Measurements from ENCODE around the gene SUMO4. TPM values are rescaled to one million over a fixed set of nuclear protein-coding genes. Genes with fewer than 3 reads are reported as not detected.

SUMO4 gene
- total and polyA plus RNA-seq, 2 donors (not counting 1 experiment from before 2014, with no cell fraction given) = 0.18 to 11.5 TPM

DNA sequence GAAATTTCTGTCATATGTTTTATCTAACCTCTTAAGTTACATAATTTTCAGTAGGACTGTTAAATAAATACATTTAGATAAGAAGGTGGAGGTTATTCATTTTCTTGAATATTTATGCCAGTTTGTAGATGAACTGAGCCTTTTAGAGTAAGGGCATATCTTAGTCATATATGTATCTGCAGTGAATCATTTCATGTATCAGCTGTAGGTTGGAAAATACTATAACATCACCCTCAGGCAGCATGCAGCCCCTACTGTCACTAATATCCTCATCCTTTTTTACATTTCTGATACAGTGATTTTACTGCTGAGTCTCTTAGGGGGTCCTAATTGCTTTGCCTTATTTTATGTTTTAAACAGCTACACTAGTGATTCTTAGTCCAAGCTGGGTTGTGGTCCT lies 19.5 kb upstream of the SUMO4 start:
- TF ChIP-seq, protein P1, sequence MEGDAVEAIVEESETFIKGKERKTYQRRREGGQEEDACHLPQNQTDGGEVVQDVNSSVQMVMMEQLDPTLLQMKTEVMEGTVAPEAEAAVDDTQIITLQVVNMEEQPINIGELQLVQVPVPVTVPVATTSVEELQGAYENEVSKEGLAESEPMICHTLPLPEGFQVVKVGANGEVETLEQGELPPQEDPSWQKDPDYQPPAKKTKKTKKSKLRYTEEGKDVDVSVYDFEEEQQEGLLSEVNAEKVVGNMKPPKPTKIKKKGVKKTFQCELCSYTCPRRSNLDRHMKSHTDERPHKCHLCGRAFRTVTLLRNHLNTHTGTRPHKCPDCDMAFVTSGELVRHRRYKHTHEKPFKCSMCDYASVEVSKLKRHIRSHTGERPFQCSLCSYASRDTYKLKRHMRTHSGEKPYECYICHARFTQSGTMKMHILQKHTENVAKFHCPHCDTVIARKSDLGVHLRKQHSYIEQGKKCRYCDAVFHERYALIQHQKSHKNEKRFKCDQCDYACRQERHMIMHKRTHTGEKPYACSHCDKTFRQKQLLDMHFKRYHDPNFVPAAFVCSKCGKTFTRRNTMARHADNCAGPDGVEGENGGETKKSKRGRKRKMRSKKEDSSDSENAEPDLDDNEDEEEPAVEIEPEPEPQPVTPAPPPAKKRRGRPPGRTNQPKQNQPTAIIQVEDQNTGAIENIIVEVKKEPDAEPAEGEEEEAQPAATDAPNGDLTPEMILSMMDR (IDR thresholded peaks at IDR 0.05) = no peak
- TF ChIP-seq EZH2 (IDR thresholded peaks at IDR 0.05; ENCODE audit: borderline replicate concordance, insufficient read depth, low read depth, low read length, poor library complexity, severe bottlenecking) = no peak
- Histone ChIP-seq H3K4me2 (replicated peaks; ENCODE audit: low read depth, low read length, poor library complexity, severe bottlenecking) (no peak overlapping the region), H3K4me3 (ENCODE audit: control extremely low read depth in 1 of 5, extremely low read depth in 1 of 5, insufficient read depth in 1 of 5, low read depth in 2 of 5, low read length in 4 of 5) (no peak overlapping the region), H3K27me3 (replicated peaks in 1 of 4; ENCODE audit: control extremely low read depth in 1 of 4, control insufficient read depth in 3 of 4, insufficient read depth in 4 of 4, low read length in 3 of 4) (no peaks in the 10 kb centered on the region), H3K36me3 (replicated peaks in 1 of 2; ENCODE audit: control extremely low read depth in 1 of 2, control insufficient read depth in 1 of 2, extremely low read depth in 1 of 2, insufficient read depth in 2 of 2, low read length in 1 of 2) (peaks cover 13 to 43% of the 10 kb centered on the region in 2 experiments), H3K9ac (ENCODE audit: low read length) (no peak overlapping the region), H3K79me2 (ENCODE audit: control insufficient read depth, insufficient read depth, low read length) (peaks cover 47% of the 10 kb centered on the region), H2AFZ (ENCODE audit: insufficient read depth, low read depth, low read length, poor library complexity, severe bottlenecking) (no peak overlapping the region), H3K4me1 (ENCODE audit: control insufficient read depth in 2 of 2, insufficient read depth in 2 of 2, low read length in 2 of 2) (no peaks in the 10 kb centered on the region), H3K27ac (ENCODE audit: low read length in 2 of 2) (no peak overlapping the region), H3K9me3 (ENCODE audit: control extremely low read depth in 1 of 3, control insufficient read depth in 2 of 3, insufficient read depth in 1 of 3, low read length in 2 of 3) (no peaks in the 10 kb centered on the region), H4K20me1 (ENCODE audit: control insufficient read depth, insufficient read depth, low read length, poor library complexity, severe bottlenecking) (peaks cover 9% of the 10 kb centered on the region)
- ChIA-PET CTCF (no interaction called here), POLR2A (no interaction called here)
- H3K4me3 Mint-ChIP-seq = no peak overlapping the region
- H3K4me1 Mint-ChIP-seq = peaks cover 17% of the 10 kb centered on the region
- no peak for ATAC-seq (ENCODE audit: low read depth)
- no peaks in the 10 kb centered on the region for H3K27me3 Mint-ChIP-seq
- no peak for DNase-seq
- H3K9me3 Mint-ChIP-seq (ENCODE audit: insufficient read depth) = no peaks in the 10 kb centered on the region
- intact Hi-C loops (cut with micrococcal nuclease) = no loop called here
- H3K27ac Mint-ChIP-seq = no peak overlapping the region

DNA sequence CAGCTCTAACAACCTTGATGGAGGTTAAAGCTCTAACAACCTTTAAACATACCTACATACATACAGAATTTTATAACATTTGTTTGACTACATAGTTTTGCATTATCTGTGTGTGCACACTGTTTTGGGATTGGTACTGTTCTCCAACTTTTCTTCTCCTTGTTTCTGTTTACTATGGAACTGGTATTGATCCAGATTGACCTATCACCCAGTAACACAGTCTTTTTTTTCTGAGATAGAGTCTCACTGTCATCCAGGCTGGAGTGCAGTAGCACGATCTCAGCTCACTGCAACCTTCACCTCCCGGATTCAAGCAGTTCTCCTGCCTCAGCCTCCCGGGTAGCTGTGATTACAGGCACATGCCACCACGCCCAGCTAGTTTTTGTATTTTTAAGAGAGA lies 16.7 kb upstream of the SUMO4 start:
- POLR2A ChIA-PET = no interaction called here
- Mint-ChIP-seq H3K27ac (no peak overlapping the region), H3K4me1 (peaks cover 15% of the 10 kb centered on the region), H3K27me3 (no peaks in the 10 kb centered on the region), H3K9me3 (ENCODE audit: insufficient read depth) (peaks cover 5% of the 10 kb centered on the region), H3K4me3 (no peak overlapping the region)
- Histone ChIP-seq H4K20me1 (ENCODE audit: control insufficient read depth, insufficient read depth, low read length, poor library complexity, severe bottlenecking) (peaks cover 8% of the 10 kb centered on the region), H3K27ac (ENCODE audit: low read length in 2 of 2) (no peak overlapping the region), H3K4me2 (replicated peaks; ENCODE audit: low read depth, low read length, poor library complexity, severe bottlenecking) (no peak overlapping the region), H3K79me2 (ENCODE audit: control insufficient read depth, insufficient read depth, low read length) (peaks cover 56% of the 10 kb centered on the region), H3K4me1 (ENCODE audit: control insufficient read depth in 2 of 2, insufficient read depth in 2 of 2, low read length in 2 of 2) (no peaks in the 10 kb centered on the region), H3K36me3 (replicated peaks in 1 of 2; ENCODE audit: control extremely low read depth in 1 of 2, control insufficient read depth in 1 of 2, extremely low read depth in 1 of 2, insufficient read depth in 2 of 2, low read length in 1 of 2) (peaks cover 16 to 45% of the 10 kb centered on the region in 2 experiments), H2AFZ (ENCODE audit: insufficient read depth, low read depth, low read length, poor library complexity, severe bottlenecking) (no peak overlapping the region), H3K27me3 (replicated peaks in 1 of 4; ENCODE audit: control extremely low read depth in 1 of 4, control insufficient read depth in 3 of 4, insufficient read depth in 4 of 4, low read length in 3 of 4) (no peaks in the 10 kb centered on the region), H3K9me3 (ENCODE audit: control extremely low read depth in 1 of 3, control insufficient read depth in 2 of 3, insufficient read depth in 1 of 3, low read length in 2 of 3) (peaks cover 0 to 3% (median 3%) of the 10 kb centered on the region in 3 donors), H3K9ac (ENCODE audit: low read length) (no peak overlapping the region), H3K4me3 (ENCODE audit: control extremely low read depth in 1 of 5, extremely low read depth in 1 of 5, insufficient read depth in 1 of 5, low read depth in 2 of 5, low read length in 4 of 5) (no peak overlapping the region)
- CTCF ChIA-PET = interaction anchor here (0.6 to 2.9 kb wide), 4 partner anchors 12 to 269 kb away, joined by 3 to 13 read pairs (median 3); no protein-coding TSS in a partner anchor
- ATAC-seq (ENCODE audit: low read depth) (no peak), DNase-seq (no peak)
- TF ChIP-seq EZH2 (IDR thresholded peaks at IDR 0.05; ENCODE audit: borderline replicate concordance, insufficient read depth, low read depth, low read length, poor library complexity, severe bottlenecking) = no peak
- TF ChIP-seq, protein P1 (IDR thresholded peaks at IDR 0.05) = no peak
- intact Hi-C loops (cut with micrococcal nuclease) = no loop called here
- WGBS (ENCODE audit: insufficient coverage) = 89% methylated on average over 1 of the region's 4 CpGs
